Measurements from ENCODE around the gene ZNF260. TPM values are rescaled to one million over a fixed set of nuclear protein-coding genes. Genes with fewer than 3 reads are reported as not detected.
A peak's percentile ranks its signal among the peaks of the same experiment; 100 is the strongest.

ZNF260 gene
- total RNA-seq, 1 experiment from 2014 or later: 25.2 TPM

DNA sequence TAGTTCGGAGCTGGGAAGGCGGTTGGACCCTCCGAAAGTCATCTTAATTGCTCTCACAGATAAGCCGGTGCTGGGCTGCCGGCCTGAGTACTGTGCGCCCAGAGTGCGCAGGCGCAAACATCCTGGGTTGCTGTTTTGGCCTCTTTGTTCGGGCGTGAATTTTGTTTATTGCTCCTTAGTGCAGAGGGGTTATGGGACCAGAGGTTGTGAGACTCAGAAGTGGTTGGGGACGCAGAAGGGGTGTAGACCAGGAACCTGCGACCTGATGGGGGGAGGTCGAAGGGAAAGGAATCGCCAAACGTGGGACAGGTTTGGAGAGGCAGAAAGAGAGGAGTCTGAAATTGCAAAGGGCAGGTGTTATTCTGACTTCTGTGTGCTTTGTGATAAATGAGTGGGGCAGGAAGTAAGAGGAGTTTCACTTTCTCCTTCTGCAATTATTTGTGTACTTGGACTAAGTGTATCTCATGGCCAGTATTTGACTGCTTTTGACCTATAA, 38.1 kb downstream of the ZNF260 start:
- ChIA-PET CTCF (no interaction called here), POLR2A (no interaction called here)
- H3K27ac ChIP-seq (ENCODE audit: low read length): peak overlapping the region; percentile 98
- H3K4me1 ChIP-seq (ENCODE audit: control insufficient read depth, insufficient read depth, low read length): no peaks in the 10 kb centered on the region
- ATAC-seq (peak; percentile 91), DNase-seq (ENCODE audit: low read depth, low spot score) (peak; percentile 83)
- no peaks in the 10 kb centered on the region for H3K27me3 ChIP-seq (ENCODE audit: control insufficient read depth, insufficient read depth, low read length)
- no peaks in the 10 kb centered on the region for H3K36me3 ChIP-seq (ENCODE audit: control insufficient read depth, insufficient read depth, low read length)
- no peaks in the 10 kb centered on the region for H3K9me3 ChIP-seq (ENCODE audit: control insufficient read depth, insufficient read depth, low read depth, low read length)
- TF ChIP-seq POLR2AphosphoS5 (IDR thresholded peaks at IDR 0.05; ENCODE audit: low read depth, low read length) (no peak), TCF7L2 (IDR thresholded peaks at IDR 0.05; ENCODE audit: low read depth, low read length) (no peak), SIN3A (IDR thresholded peaks at IDR 0.05; ENCODE audit: borderline replicate concordance, insufficient read depth, low read depth, low read length) (no peak)
- TF ChIP-seq, protein P1, sequence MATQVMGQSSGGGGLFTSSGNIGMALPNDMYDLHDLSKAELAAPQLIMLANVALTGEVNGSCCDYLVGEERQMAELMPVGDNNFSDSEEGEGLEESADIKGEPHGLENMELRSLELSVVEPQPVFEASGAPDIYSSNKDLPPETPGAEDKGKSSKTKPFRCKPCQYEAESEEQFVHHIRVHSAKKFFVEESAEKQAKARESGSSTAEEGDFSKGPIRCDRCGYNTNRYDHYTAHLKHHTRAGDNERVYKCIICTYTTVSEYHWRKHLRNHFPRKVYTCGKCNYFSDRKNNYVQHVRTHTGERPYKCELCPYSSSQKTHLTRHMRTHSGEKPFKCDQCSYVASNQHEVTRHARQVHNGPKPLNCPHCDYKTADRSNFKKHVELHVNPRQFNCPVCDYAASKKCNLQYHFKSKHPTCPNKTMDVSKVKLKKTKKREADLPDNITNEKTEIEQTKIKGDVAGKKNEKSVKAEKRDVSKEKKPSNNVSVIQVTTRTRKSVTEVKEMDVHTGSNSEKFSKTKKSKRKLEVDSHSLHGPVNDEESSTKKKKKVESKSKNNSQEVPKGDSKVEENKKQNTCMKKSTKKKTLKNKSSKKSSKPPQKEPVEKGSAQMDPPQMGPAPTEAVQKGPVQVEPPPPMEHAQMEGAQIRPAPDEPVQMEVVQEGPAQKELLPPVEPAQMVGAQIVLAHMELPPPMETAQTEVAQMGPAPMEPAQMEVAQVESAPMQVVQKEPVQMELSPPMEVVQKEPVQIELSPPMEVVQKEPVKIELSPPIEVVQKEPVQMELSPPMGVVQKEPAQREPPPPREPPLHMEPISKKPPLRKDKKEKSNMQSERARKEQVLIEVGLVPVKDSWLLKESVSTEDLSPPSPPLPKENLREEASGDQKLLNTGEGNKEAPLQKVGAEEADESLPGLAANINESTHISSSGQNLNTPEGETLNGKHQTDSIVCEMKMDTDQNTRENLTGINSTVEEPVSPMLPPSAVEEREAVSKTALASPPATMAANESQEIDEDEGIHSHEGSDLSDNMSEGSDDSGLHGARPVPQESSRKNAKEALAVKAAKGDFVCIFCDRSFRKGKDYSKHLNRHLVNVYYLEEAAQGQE (IDR thresholded peaks at IDR 0.05; ENCODE audit: insufficient read depth in 1 of 2, low read depth in 2 of 2, low read length in 1 of 2): no peak
- TF ChIP-seq, protein P2, sequence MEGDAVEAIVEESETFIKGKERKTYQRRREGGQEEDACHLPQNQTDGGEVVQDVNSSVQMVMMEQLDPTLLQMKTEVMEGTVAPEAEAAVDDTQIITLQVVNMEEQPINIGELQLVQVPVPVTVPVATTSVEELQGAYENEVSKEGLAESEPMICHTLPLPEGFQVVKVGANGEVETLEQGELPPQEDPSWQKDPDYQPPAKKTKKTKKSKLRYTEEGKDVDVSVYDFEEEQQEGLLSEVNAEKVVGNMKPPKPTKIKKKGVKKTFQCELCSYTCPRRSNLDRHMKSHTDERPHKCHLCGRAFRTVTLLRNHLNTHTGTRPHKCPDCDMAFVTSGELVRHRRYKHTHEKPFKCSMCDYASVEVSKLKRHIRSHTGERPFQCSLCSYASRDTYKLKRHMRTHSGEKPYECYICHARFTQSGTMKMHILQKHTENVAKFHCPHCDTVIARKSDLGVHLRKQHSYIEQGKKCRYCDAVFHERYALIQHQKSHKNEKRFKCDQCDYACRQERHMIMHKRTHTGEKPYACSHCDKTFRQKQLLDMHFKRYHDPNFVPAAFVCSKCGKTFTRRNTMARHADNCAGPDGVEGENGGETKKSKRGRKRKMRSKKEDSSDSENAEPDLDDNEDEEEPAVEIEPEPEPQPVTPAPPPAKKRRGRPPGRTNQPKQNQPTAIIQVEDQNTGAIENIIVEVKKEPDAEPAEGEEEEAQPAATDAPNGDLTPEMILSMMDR (IDR thresholded peaks at IDR 0.05): no peak
- in situ Hi-C loops (cut with HindIII; ENCODE audit: low pct_unique_long_range_greater_than_20kb, low sequenced_read_pairs) (no loop called here), intact Hi-C loops (cut with micrococcal nuclease; ENCODE audit: unreplicated experiment) (loop anchor here (10.0 kb wide), 1 partner anchor 295 kb away; no protein-coding TSS in a partner anchor)
- BruUV-seq (replicated peaks): TSS peak; percentile 98
- peak overlapping the region; percentile 87 to 97 for H3K4me3 ChIP-seq (ENCODE audit: low read depth in 2 of 2, low read length in 2 of 2)

DNA sequence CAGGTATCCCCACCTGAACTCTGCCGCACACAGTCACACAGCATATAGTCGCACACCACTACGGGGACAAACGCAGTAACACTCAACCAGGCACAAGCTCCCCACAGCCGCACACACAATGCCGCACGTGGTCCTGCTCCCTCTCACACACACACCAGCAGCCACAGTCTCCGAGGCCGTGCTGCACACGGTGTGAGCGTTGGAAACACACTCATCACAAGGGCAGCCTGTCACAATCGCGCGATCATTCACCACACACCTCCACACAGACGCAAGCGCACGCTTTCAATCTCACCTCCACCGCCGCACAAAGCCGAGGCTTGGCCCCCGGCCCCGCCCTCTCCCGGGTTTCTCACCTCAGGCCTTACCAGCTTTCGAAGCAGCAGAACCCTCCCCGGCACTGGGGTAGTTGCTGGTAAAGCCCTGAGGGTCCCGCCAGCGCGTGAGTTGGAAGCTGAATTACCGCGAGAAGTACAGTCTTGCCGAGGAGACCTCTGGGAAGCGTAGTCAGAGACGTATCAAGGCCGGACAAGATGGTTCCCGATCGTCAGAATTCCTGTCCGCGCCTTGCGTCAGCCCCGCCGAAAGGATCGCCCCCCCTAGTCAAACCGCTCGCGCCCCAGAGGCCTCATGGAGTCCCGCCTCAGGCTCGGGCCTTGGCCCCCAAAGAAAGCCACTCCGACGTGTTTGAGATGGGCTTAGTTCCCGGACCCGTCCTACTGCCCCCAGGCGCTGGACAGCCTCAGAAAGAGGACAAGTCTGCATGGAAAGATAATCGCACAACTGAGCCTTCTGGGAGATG, 38.8 kb downstream of the ZNF260 start, which contains the start of gene ZNF566:
ZNF566 (minus strand) TSS at position 444 of the 802 bp plus-strand sequence. CDS start 13,004 bp downstream, outside the sequence.
- H3K27ac ChIP-seq (ENCODE audit: low read length): peak within 1 kb of the TSS; percentile 98
- ATAC-seq (peak; percentile 97), DNase-seq (ENCODE audit: low read depth, low spot score) (peak; percentile 91)
- peak within 1 kb of the TSS; percentile 87 to 97 for H3K4me3 ChIP-seq (ENCODE audit: low read depth in 2 of 2, low read length in 2 of 2)
- BruUV-seq (replicated peaks): no TSS peak
- ChIA-PET CTCF (interaction anchor here (0.6 kb wide), 1 partner anchor 299 kb away, joined by 9 read pairs; no protein-coding TSS in a partner anchor), POLR2A (no interaction called here)
- H3K9me3 ChIP-seq (ENCODE audit: control insufficient read depth, insufficient read depth, low read depth, low read length): no peaks in the 10 kb centered on the region
- in situ Hi-C loops (cut with HindIII; ENCODE audit: low pct_unique_long_range_greater_than_20kb, low sequenced_read_pairs) (no loop called here), intact Hi-C loops (cut with micrococcal nuclease; ENCODE audit: unreplicated experiment) (no loop called here)
- no peaks in the 10 kb centered on the region for H3K4me1 ChIP-seq (ENCODE audit: control insufficient read depth, insufficient read depth, low read length)
- no peaks in the 10 kb centered on the region for H3K36me3 ChIP-seq (ENCODE audit: control insufficient read depth, insufficient read depth, low read length)
- TF ChIP-seq TCF7L2 (IDR thresholded peaks at IDR 0.05; ENCODE audit: low read depth, low read length) (no peak; the same call in 1 of the 2 replicates), POLR2AphosphoS5 (IDR thresholded peaks at IDR 0.05; ENCODE audit: low read depth, low read length) (peak; percentile 84), SIN3A (IDR thresholded peaks at IDR 0.05; ENCODE audit: borderline replicate concordance, insufficient read depth, low read depth, low read length) (peak; percentile 96)
- TF ChIP-seq, protein P2 (IDR thresholded peaks at IDR 0.05): no peak
- TF ChIP-seq, protein P1 (IDR thresholded peaks at IDR 0.05; ENCODE audit: insufficient read depth in 1 of 2, low read depth in 2 of 2, low read length in 1 of 2): peak; percentile 11 to 17; a peak in 1 of 4 replicates
- H3K27me3 ChIP-seq (ENCODE audit: control insufficient read depth, insufficient read depth, low read length): no peaks in the 10 kb centered on the region
